Inflammatory macrophage treated with lipopolysaccharide for 1 hour (primary cell): ENCODE results near the gene INCENP.
A peak's percentile ranks its signal among the peaks of the same experiment; 100 is the strongest.
"Not testable (repeated sequence)": the region's sequence is repeated elsewhere in the genome, so short reads cannot be mapped to it uniquely, and the experiment has no call there.

Experiments used
- DNase-seq, 2 donors: peaks; one replicate each; pipeline ENCODE4 v3.0.0-alpha.2; 2020 to 2022

Gene INCENP

DNA sequence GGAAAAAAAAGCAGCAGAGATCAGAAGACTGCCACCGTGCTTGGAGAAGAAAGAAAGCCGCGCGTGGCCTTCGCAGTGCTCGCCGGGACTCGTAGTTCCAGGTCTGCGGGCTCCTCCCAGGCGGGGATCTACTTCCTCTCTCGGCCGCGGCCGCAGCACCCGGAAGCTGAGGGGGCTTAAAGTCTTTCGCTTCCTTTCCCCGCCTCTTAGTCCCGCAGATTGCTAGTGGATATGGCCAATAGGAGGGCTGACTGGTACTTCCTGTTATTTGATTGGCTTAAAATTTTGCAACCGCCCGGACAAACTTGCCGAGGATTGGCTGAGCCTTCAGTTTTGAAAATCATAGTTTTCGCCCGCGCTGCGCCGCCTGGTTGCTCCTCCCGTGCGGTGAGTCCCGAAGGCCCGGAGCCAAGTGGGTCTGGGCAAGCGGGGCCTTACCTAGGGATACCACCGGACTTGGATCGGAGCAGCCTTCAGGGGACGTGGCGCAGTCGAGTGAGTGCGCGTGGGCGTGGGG is at the start of gene INCENP:
Gene INCENP (plus strand): TSS at position 343 of the 517 bp plus-strand sequence. CDS start 4,151 bp downstream, outside the sequence.
- peak; percentile 99 for DNase-seq

DNA sequence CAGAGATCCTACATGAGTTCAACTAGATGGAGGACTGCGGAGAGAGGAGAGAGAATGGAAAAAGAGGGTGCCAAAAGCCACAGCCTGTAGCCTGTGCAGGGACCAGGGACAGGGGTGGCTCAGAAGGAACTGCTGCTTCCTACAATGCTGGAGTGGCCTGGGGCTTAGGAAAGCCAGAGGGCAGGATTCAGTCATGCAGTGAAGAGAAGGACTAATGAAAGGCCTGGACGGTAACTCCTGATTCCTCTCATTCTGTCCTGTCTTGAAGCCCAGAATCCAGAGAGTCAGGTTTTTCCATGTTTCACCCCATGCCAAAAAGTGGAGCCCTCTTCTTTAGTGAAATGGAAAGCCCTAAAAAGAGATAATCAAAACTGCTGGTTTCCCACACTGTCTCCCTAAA is 48.4 kb upstream of the INCENP start:
- no peak for DNase-seq

DNA sequence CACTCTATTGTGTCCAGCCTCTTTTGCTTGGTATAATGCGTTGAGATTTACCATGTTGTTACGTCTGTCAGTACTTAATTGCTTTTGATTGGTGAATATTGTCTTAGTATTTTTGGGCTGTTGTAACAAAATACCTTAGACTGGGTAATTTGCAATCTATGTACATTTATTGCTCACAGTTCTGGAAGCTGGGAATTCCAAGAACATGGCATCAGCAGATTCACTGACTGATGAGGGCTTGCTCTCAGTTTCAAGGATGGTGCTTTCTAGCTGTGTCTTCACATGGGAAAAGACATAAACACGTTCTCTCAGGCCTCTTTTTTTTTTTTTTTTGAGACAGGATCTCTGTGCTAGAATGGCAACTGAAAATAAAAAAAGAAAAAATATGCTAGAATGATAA is 46.7 kb upstream of the INCENP start:
- peak in 1 of 2 donors; percentile 23 for DNase-seq

DNA sequence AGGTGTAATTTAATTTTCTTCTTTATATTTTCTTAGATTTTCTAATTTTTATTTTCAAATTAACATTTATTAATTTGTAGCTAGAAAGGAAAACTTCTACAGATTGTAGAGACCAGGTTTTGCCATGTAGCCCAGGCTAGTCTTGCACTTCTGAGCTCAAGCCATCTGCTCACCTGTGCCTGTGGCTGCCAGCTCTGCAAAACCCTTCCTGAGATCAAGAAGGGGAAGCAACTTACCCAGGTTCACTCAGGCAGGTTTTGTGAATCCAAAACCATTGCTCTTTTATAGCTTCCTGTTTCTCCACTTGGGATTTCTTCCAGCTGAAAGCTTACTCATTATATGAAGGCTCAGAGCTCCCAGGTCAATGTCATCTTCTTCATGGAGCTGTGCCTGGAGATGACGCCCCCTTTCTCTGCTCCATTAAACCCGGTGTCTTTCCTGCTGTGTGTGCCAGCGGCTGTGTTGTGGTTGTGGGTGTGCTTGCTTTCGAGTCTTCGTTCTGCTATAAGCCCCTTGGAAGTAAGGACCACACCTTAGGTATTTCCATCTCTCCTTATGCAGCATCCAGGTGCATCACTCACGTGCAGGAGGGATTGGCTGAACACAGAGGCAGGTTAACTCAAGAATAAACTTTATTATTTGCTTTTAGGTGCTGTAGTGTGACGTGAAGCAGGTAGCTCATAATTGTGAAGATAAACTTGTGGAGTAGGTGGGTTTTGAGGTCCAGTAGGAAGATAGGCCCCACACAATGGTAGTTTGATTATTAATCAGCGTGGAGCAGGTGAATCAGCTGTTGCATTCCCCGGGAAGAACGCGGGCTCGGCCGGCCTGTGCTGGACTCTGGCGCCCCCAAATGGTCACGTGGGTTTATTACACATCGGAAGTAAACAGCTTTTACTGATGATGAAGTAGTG is 42.2 kb upstream of the INCENP start:
- DNase-seq = peak; percentile 68 to 90

DNA sequence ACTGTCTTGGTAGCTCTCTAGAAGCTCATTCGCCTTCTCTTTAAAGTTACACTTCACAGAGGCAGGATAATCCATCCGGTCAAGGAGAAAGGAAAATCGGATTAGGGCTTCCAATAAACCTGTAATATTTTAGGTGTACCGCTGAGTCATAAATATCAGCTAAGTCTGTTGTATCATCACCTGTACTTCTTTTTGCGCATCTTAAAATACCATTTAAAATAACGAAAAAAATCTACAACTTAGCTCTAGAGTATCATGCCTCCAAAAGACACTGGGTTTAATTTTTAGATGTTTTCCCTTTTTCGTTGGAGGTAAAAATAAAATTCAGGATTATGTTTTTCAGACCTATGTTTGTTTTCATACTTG is 41.5 kb upstream of the INCENP start:
- DNase-seq = no peak

DNA sequence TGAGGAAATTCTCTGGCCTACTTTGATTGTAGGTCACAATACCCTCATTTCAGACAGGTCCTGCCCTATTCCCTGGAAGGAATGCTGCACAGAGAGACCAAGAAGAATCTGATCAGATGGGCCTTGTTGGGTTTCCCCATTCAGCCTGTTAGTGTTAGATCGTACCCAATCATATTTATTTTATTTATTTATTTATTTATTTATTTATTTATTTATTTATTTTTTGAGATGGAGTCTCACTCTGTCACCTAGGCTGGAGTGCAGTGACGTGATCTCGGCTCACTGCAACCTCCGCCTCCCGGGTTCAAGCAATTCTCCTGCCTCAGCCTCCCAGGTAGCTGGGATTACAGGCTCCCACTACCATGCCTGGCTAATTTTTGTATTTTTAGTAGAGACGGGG is 39.0 kb upstream of the INCENP start:
- not testable (repeated sequence) for DNase-seq

DNA sequence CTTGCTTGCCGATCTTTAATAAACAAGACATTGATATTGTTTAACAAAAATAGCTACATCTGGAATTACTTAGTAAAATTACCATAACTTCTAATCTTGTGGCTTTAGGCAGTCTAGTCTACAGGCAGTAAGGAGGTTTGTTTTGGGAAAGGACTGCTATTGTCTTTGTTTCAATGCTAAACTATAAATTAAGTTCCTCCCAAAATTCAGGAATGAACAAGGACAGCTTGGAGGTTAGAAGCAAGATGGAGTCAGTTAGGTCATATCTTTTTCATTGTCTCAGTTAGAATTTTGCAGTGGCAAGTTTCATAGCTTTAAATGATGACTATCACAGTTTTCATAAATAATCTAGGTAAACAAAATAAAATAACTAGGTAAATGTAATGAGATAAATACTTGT is 36.1 kb upstream of the INCENP start:
- no peak for DNase-seq

DNA sequence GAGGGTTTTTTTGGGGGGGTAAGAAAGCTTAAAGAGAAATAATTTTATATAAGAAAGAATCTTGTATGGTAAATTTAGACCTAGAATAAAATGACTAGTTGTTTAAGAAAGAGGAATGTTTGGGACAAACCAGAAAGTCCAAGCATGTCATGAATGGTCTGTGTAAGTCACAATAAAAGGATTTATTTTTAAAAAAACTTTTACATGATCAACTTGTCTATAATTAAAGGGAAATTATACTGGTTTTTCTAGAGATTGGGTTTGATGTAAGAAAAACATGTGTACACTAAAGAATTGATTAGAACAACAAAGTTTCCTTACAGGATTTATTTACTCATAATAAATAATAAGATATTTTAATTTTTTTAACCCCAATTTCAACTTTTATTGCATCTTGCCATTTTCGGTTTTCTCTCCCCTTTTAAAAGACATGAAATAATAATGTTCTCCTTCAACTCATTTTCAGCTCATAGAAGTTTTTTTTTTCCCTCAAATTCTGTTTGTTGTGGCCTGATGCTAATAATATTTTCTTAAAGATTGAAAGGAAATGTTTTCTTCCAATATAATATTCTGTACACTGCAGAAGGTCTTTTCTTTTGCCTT is 35.4 kb upstream of the INCENP start:
- DNase-seq = no peak

DNA sequence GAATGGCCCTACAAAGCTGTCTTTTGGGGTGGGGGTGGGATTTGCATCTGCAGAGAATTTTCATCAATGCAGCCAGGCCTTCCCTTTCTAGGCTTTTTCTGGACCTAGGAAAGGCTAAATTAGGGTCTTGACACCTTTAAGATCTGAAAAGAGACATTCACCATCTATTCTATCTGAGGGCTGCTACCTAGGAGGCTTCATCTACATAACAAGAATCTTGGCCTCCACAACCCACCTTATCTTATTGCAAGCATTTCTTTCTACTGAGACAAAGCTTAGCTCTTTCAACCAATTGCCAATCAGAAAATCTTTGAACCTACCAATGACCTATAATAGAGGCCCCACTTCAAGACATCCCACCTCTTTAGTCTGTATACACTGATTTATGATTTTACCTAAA is 20.7 kb upstream of the INCENP start:
- DNase-seq = no peak

DNA sequence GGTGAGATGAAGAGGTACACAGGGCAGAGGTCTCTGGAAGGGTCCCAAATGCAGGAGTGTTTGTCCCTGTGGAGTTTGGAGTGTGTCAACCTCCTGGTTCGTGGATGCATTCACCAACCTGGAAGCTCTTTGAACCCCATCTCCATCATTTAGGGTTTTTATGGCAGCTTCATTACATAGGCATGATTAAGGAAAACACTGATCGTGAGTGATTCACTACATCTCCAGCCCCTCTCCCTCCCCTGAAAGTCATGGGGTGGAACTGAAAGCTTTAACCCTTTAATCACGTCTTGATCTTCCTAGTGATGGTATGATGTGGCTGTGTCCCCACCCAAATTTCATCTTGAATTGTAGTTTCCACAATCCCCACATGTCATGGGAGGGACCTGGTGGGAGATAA is 19.8 kb upstream of the INCENP start:
- DNase-seq = no peak

DNA sequence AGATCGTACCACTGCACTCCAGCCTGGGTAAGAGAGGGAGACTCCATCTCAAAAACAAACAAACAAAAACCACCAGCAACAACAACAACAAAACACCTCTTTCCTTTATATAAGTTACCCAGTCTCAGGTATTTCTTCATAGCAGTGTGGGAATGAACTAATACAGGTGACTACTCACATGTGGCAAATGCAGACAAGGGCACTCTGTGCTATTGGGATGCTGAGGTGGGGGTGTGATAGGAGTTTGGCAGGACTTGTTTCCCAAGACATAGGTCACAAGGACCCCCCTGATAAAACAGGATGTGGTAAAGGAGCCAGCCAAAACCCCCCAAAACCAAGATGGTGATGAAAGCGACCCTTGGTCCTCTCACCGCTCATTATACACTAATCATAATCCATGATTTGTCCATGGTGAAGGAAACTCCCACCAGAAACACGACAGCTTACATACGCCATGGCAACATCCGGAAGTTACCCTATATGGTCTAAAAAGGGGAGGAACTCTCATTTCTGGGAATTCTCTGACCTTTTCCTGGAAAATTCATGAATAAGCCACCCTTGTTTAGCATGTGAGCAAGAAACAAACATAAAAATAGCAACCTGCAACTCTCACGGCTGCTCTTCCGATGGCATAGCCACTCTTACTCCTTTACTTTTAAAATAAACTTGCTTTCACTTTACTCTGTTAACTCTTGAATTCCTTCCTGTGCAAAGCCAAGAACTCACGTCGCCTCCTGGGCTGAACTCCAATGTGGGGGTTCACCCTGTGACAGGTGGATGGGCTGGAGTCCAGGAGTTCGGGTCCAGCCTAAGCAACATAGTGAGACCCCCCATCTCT is 18.8 kb upstream of the INCENP start:
- DNase-seq = peak; percentile 96

DNA sequence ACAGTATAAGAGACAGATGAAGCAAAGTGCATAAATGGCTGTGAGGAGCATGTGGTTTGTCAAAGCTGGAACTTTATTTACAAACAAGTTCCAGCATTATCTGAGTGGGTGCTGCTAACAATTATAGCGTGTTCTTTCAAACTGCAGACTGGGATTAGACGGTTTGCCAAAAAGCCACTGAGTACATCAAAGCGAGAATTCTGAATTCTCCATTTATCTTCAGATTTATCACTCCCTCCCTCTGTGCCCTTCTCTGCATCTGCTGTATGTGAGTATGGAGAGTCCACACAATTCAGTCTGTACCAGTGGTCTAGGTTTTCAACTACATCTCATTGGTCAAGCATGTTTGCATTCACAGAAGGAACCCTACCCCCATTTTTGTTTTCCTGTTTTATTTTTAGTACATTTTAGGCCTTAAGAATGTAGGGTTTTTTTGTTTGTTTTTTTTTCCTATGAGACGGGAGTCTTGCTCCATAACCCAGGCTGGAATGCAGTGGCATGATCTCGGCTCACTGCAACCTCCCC is 18.1 kb upstream of the INCENP start:
- DNase-seq = no peak

DNA sequence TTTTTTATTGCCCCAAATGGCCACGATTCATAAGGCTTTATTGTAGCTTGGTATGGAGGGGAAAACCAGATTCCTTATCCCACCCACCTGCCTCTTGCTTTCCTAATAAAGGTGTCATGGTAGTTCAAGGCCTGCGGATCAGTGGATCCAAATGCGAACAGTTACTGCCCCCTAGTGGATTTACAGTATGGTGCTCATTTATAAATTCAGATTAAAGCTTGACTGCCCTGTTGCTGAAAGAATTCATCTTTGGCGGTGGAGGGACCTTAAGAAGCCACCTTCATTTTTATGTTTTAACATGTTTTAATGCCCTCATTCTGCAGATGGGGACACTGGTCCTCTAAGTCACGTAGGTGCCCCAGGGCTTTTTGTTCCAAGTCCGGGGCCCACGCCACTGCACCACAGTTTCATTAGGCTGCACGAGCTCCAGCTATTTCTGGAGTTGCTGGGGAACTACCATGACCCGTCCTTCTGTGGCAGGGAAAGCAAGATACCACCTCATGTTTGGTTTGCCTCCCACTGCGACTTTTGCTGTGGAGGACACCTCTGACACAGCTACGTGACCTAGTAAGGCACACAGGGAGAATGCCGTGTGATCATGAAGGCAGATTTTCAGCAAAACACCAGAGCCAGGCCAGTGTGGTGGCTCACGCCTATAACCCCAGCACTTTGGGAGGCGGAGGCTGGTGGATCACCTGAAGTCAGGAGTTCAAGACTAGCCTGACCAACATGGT is 15.6 kb upstream of the INCENP start:
- DNase-seq = peak; percentile 71 to 85

DNA sequence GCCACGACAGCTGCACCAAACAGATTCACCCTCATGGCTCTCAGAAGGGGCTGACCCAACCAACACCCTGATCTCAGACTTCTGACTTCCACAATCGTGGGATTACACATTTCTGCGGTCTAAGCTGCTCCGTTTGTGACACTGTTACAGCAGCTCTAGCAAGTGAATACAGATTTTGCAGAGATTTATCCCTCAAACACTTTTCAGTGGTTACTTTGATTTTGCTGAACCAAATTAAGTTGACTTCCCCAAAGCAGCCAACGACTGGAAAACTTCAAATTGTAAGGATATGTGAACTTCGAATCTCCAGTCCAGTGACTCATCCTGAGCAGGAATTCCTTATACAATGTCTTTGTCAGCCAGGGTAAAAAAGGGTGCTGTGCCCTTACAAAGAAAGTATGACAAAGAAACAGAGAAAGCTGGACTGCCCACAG is 14.8 kb upstream of the INCENP start:
- peak in 1 of 2 donors; percentile 38 for DNase-seq

DNA sequence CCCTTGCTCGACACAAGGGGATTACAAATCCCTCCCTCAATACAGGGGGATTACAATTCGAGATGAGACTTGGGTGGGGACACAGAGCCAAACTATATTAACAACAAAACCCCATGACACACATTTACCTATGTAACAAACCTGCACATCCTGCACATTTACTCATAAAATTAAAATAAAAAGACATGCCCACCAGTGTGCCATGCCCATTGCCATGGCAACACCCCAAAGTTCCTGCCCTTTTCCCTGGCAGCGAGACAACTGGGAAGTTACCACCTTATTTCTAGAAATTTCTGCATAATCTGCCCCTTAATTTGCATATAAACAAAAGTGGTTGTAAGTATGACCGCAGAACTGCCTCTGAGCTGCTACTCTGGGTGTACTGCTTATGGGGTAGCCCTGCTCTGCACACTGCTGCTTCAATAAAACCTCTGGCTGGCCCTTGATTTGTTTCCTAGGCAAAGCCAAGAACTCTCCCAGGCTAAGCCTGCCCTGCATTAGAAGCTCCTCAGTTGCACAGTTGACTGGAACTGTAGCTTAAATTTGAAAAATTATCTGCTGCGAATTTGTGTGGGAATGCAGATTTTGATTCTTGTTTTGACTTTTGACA is 8.6 kb upstream of the INCENP start:
- DNase-seq = no peak

DNA sequence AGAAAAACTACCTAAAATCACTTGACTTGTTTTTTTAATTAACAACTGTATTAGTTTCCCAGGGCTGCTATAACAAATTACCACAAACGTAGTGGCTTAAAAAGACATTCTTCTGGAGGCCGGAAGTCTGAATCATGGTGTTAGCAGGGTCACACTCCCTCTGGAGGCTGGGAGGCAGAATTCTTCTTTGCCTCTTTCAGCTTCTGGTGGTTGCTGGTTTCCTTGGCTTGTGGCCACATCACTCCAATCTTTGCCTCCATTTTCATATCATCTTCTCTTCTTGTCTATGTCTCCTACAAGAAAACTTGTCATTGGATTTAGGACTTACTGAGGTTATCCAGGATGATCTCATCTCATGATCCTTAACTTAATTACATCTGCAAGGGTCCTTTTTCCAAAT is 7.4 kb upstream of the INCENP start:
- no peak for DNase-seq

DNA sequence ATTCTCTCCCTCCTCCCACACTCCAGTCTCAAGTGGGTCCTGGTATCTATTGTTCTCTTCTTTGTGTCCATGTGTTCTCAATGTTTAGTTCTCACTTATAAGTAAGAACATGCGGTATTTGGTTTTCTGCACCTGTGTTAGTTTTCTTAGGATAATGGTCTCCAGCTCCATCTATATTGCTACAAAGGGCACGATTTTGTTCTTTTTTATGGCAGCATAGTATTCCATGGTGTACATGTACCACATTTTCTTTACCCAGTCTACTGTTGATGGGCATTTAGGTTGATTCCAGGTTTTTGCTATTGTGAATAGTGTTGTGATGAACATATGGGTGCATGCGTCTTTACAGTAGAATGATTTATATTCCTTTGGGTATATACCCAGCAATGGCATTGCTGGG is 4.2 kb upstream of the INCENP start:
- DNase-seq = no peak

DNA sequence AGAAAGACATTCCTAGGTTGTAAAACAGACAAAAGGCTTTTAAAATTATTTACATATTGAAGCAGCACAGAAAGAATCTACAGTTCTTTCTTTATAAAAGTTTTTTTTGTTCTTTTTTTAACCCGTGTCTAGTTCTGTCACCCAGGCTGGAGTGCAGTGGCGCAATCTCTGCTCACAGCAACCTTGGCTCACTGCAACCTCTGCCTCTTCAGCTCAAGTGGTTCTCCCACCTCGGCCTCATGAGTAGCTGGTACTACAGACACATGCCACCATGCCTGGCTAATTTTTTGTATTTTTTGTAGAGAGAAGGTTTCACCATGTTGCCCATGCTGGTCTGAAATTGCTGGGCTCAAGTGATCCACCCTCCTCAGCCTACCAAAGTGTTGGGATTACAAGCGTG is 3.8 kb upstream of the INCENP start:
- no peak for DNase-seq

DNA sequence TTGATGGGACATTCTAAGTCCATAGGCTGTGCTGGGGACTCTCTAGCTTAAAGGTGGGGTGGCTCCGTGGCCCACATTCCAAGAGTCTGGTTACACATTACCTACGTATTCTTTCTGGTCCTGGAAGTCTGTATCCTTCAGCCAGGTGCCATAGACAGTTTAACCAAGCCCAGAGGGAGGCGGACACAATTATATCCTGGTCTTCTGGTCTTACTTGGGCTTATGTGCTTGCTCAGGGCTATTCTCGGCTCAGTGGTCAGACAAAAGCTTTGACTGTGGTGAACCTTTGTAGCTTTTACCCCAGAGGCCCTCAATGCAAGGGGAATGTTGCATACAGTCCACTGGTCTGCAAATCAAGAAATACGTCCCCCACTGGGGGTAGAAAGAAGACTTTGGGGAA is 3.4 kb upstream of the INCENP start:
- DNase-seq = no peak

DNA sequence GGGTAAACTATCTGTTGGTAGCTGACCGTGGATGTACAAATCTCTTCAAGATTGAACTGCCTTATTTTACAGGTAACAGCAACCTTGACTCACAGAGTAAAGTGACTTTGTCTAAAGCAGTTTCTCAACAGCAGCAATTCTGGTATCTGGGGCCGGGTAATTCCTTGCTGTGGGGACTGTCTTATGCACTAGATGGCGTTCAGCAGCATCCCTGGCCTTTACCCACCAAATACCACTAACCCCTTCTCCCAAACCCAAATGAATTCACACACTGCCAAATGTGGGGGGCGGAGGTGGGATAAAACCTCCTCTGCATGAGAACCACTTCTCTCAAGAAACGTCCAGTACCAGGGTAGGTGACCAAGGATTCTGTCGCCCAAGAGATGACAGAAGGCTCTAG is 1.7 kb upstream of the INCENP start:
- no peak for DNase-seq

DNA sequence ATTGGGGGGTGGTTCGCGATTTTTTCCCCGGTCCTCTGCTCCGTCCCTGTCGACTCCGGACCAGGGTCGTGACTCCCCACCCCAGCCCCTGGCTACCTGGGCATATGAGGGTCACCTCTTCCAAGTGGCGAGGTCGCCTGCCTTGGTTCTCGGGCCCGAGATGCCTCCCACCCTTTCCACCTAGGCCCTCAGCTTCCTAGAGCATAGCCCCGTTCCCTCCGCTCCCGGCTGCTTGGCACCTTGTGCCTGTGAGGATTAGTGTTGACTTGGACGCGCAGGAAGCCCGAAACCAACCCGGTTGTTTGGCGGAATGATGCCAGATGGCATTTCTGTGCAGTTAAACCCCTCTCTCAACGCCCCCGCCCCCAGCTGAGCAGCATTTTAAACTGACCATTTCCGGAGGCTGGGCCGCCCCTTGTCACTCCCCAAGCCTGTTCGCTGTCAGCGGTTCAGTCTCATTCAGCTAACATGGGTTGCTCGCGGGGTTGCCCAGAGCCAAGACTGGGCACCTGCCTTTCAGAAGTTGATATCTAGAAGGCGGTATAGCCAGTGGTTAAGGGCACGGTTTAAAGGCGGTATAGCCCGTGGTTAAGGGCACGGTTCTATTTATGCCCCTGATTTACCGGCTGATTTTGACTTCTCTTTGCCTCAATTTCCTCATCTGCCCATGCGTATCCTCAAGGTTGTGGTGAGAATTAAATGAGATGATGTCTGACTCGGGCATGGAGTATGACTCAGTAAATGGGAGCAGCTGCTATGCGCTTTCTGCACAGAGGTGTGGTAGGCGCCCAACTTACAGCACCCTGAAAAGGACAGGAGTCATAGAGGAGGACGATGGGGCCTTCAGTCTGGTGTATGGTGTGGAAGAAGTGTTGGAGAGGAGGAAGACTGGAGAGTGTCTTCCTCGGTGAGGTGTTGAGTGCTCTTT is 639 bp downstream of the INCENP start:
- DNase-seq = peak; percentile 44
